ENCODE results near the gene STAG1.

The STAG1 gene

DNA sequence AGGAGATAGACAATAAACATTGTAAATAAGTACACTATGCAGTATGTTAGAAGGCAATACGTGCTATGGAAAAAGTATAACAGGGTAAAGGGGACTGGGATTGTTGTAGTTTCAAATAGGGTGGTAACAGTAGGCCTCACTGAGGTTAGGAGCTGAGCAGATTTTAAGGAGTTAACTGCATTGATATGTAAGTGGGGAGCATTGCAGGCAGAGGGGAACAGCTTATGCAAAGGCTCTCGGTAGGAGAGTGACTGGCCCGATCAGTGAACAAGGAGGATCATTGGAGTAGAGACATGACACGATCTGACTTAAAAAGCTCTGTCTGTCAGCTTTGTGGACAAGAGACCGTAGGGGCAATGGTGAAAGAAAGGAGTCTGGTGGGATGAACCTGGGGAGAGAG is 455.2 kb downstream of the STAG1 start:
- no peak for DNase-seq

DNA sequence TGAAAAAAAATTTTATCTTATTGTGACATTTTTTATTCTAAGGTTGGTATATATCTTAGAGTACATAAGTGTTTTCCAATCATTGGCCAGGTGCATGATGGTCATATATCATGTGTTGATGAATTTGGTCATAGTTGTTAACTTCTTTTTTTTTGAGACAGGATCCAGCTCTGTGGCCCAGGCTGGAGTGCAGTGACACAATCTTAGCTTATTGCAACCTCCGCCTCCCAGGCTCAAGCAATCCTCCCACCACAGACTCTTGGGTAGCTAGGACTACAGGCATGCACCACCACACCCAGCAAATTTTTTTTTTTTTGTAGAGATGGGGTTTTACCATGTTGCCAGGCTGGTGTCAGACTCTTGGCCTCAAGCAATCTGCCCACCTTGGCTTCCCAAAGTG is 458.0 kb downstream of the STAG1 start:
- no peak for DNase-seq

DNA sequence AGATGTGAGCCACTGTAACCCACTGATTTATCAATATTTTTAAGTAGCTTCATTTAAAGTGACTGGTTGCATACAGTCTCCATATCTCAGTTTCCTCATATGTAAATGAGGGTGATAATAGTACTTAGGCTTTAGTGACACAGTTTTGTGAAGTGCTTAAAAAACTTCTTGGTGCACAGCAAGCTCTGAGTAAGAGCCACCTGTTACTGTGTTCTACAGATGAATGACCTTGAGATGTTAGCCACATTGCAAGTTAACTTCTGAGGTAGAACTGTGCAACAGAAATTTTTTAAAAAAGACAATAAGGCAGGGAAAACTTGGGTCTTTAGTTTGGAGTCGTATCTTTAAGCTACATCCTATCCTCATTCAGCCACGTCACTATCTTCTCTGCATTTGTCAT is 458.9 kb downstream of the STAG1 start:
- DNase-seq = no peak

DNA sequence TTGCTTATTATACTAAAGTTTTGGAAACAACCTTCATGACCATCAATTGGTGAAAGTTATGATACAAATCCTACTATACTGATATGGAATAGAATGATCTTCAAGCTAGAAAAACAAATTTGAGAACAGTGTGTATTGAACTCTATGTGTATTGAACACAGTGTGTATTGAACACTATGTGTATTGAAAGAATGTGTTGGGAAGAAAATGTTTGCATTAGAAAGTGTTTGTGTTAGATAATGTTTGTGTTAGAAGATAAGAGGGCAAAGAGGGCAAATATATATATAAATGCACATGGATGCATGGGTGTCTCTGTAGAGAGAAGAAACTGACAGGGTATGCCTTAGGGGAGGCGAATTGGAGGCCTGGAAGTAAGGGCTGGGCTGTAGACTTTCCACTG is 459.7 kb downstream of the STAG1 start:
- DNase-seq = no peak

DNA sequence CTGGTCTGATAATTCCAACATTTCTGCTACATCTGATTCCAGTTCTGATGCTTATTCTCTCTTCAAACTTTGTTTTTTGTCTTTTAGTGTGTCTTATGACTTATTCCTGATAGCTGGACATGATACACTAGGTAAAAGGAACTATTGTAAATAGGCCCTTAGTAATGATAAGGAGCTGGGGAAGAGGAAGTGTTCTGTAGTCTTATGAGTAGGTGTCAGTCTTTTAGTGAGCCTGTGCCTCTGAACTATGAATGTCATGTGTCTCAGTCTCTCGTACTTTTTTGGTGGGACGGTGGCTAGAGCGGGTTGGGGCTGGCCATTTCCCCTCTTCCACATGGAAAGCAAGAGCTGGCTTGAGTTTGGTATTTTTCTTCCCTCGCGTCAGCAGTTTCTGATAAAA is 460.9 kb downstream of the STAG1 start:
- no peak for DNase-seq
